SK-N-SH (cell line): ENCODE data around the gene NRARP. TPM values are rescaled to one million over a fixed set of nuclear protein-coding genes. Genes with fewer than 3 reads are reported as not detected.
"Not testable (repeated sequence)": the region's sequence is repeated elsewhere in the genome, so short reads cannot be mapped to it uniquely, and the experiment has no call there.

Experiments used
- CTCF ChIA-PET: fragments of 300-600, 350-600 bp; formaldehyde crosslinking; extraction: SDS; loops from one replicate; lab custom pipeline; 2021; lab: Yijun Ruan, JAX
- POLR2A ChIA-PET: fragments of 350-600 bp; sonication (Branson Sonifier 250); formaldehyde crosslinking; extraction: SDS; loops from one replicate; lab custom pipeline; 2020; ENCODE audit warnings: antibody characterized with exemption, inconsistent platforms; lab: Yijun Ruan, JAX
- DNase-seq: peaks from one replicate; pipeline ENCODE4 v3.0.0; 2012
- H2AFZ ChIP-seq: fragments of 200-600 bp; sonication (generic); 2 replicates; pipeline ENCODE4 v1.8.1; 2016; ENCODE audit warnings: antibody characterized with exemption, mild to moderate bottlenecking, low read depth
- H3F3A ChIP-seq: fragments of 200-600 bp; sonication (generic); replicated peaks from 2 replicates; pipeline ENCODE3; 2016; ENCODE audit warnings: antibody characterized with exemption, mild to moderate bottlenecking; ENCODE audit not compliant: insufficient read depth
- H3K27ac ChIP-seq, 2 experiments: fragments of 200-500 bp in 1 of 2; fragments of 200-600 bp in 1 of 2; sonication (Bioruptor generic) in 1 of 2; sonication (generic), shearing (Covaris generic) in 1 of 2; 2 replicates each; pipeline versions ENCODE4 v1.5.1 to v1.6.1; 2014 to 2016; ENCODE audit warnings: low read depth in 2 of 2, inconsistent platforms in 1 of 2, low read length in 1 of 2, mild to moderate bottlenecking in 1 of 2, mixed read lengths in 1 of 2
- H3K27me3 ChIP-seq: fragments of 200-600 bp; sonication (generic), shearing (Covaris generic); 2 replicates; pipeline ENCODE4 v1.6.1; 2016; ENCODE audit warnings: mixed run types; ENCODE audit not compliant: insufficient read depth
- H3K36me3 ChIP-seq, 2 experiments: fragments of 200-500 bp in 1 of 2; fragments of 200-600 bp in 1 of 2; sonication (Bioruptor generic) in 1 of 2; sonication (generic) in 1 of 2; replicated peaks in 1 of 2; 2 replicates each; pipeline versions ENCODE3 to v1.5.1; 2014 to 2016; ENCODE audit warnings: low read length in 1 of 2, mild to moderate bottlenecking in 1 of 2; ENCODE audit not compliant: insufficient read depth in 2 of 2, control insufficient read depth in 1 of 2
- H3K4me1 ChIP-seq, 2 experiments: fragments of 200-500 bp in 1 of 2; fragments of 200-600 bp in 1 of 2; sonication (Bioruptor generic) in 1 of 2; sonication (generic), shearing (Covaris generic) in 1 of 2; 2 replicates each; pipeline versions ENCODE4 v1.5.1 to v1.6.1; 2014 to 2016; ENCODE audit warnings: low read depth in 1 of 2, low read length in 1 of 2, mixed run types in 1 of 2; ENCODE audit not compliant: insufficient read depth in 2 of 2, control insufficient read depth in 1 of 2
- H3K4me2 ChIP-seq: fragments of 200-600 bp; sonication (generic), shearing (Covaris generic); 2 replicates; pipeline ENCODE4 v1.6.1; 2017; ENCODE audit warnings: mixed run types
- H3K4me3 ChIP-seq, 2 experiments: fragments of 200-500 bp in 1 of 2; fragments of 200-600 bp in 1 of 2; sonication (Bioruptor generic) in 1 of 2; sonication (generic), shearing (Covaris generic) in 1 of 2; 2 replicates each; pipeline versions ENCODE4 v1.5.1 to v1.8.1; 2014 to 2016; ENCODE audit warnings: low read depth in 2 of 2, inconsistent platforms in 1 of 2, low read length in 1 of 2, mild to moderate bottlenecking in 1 of 2, mixed read lengths in 1 of 2, moderate library complexity in 1 of 2
- H3K79me2 ChIP-seq: fragments of 200-600 bp; sonication (generic); 2 replicates; pipeline ENCODE4 v1.8.1; 2017; ENCODE audit warnings: mild to moderate bottlenecking; ENCODE audit not compliant: insufficient read depth
- H3K9ac ChIP-seq: fragments of 200-600 bp; sonication (generic); 2 replicates; pipeline ENCODE4 v1.6.1; 2017; ENCODE audit warnings: mixed run types
- H3K9me2 ChIP-seq: fragments of 200-600 bp; sonication (generic); 2 replicates; pipeline ENCODE4 v1.6.1; 2017; ENCODE audit warnings: mixed run types
- H3K9me3 ChIP-seq: fragments of 200-600 bp; sonication (generic); 2 replicates; pipeline ENCODE4 v1.6.1; 2017; ENCODE audit warnings: mixed run types, mild to moderate bottlenecking, moderate library complexity
- H4K20me1 ChIP-seq: fragments of 200-600 bp; sonication (generic); 2 replicates; pipeline ENCODE4 v1.6.1; 2017; ENCODE audit warnings: mild to moderate bottlenecking, mixed run types; ENCODE audit not compliant: insufficient read depth
- CHD2 ChIP-seq: fragments of 150-350 bp; IDR thresholded peaks from 2 replicates; pipeline ENCODE4 v1.6.1; 2018; ENCODE audit warnings: low read length; ENCODE audit not compliant: partially characterized antibody
- NFIC ChIP-seq: IDR thresholded peaks from 2 replicates; pipeline ENCODE4 v1.4.0; 2012; ENCODE audit warnings: borderline replicate concordance
- RAD21 ChIP-seq: IDR thresholded peaks from 2 replicates; pipeline ENCODE4 v1.6.1; 2012; ENCODE audit warnings: mild to moderate bottlenecking, low read length
- RFX5 ChIP-seq: IDR thresholded peaks from 2 replicates; pipeline ENCODE4 v1.6.1; 2012; ENCODE audit warnings: mild to moderate bottlenecking, improper control_type of control experiment, low read length
- SMC3 ChIP-seq: IDR thresholded peaks from 2 replicates; pipeline ENCODE4 v1.6.1; 2012; ENCODE audit warnings: low read depth, low read length, improper control_type of control experiment
- TCF12 ChIP-seq: IDR thresholded peaks from 2 replicates; pipeline ENCODE4 v1.4.0; 2012
- WGBS: methylation state at CpG from one replicate; pipeline ENCODE4 v1.1.6; 2017; ENCODE audit warnings: low lambda C conversion rate; 5-methylcytosine and 5-hydroxymethylcytosine counted together
- polyA plus RNA-seq, 3 experiments: library from polyadenylated mRNA; depleted of rRNA; stranded (reverse); fragments of >200 nt; gene quantifications; 2 replicates each; pipeline ENCODE4 v1.2.3, GENCODE V29; 2012
- TF ChIP-seq, protein P1 (sequence below): IDR thresholded peaks from 2 replicates; pipeline ENCODE4 v1.4.0; 2012; ENCODE audit warnings: low read depth, borderline replicate concordance
- TF ChIP-seq, protein P2 (sequence below): IDR thresholded peaks from 2 replicates; pipeline ENCODE4 v1.4.0; 2012; ENCODE audit warnings: low read depth, borderline replicate concordance
- TF ChIP-seq, protein P3 (sequence below): fragments of 200-600 bp; sonication (generic); IDR thresholded peaks from 2 replicates; pipeline ENCODE4 v1.6.1; 2017; ENCODE audit warnings: antibody characterized with exemption, mild to moderate bottlenecking, moderate library complexity

The NRARP gene
- polyA plus RNA-seq, 1 of the 3 experiments (the other 2 are of a cell fraction): 3.9 TPM

DNA sequence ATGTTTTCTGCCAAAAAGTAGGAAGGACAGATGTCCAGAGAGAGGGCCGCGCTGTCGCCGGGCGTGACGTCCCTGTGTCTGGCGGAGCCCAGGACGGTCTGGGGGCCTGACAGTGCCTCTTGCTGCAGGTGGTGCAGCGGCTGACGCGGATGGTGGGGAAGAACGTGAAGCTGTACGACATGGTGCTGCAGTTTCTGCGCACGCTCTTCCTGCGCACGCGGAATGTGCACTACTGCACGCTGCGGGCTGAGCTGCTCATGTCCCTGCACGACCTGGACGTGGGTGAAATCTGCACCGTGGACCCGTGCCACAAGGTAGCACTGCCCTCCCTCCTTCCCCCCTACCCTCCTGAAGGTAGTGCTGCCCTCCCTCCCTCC lies 39.2 kb downstream of the NRARP start:
- CTCF ChIA-PET: interaction anchor here (0.8 to 3.1 kb wide), 3 partner anchors 11 to 25 kb away, joined by 3 to 26 read pairs (median 18); partner anchors contain the start of gene TUBB4B
- Histone ChIP-seq H3K9me3 (no peaks in the 10 kb centered on the region), H3K4me2 (no peak overlapping the region), H2AFZ (no peak overlapping the region), H3K4me3 (no peak overlapping the region), H4K20me1 (no peaks in the 10 kb centered on the region), H3K36me3 (peaks cover 19 to 32% of the 10 kb centered on the region in 2 experiments), H3K9ac (no peak overlapping the region), H3K27me3 (no peaks in the 10 kb centered on the region), H3F3A (peaks cover 3% of the 10 kb centered on the region), H3K27ac (no peak overlapping the region), H3K9me2 (no peaks in the 10 kb centered on the region), H3K4me1 (no peaks in the 10 kb centered on the region), H3K79me2 (peaks cover 22% of the 10 kb centered on the region)
- POLR2A ChIA-PET: interaction anchor here (1.6 kb wide), 1 partner anchor 10 kb away, joined by 8 read pairs; no protein-coding TSS in a partner anchor
- 93% methylated on average over 24 of the region's 24 CpGs for WGBS
- no peak for DNase-seq
- TF ChIP-seq, protein P1, sequence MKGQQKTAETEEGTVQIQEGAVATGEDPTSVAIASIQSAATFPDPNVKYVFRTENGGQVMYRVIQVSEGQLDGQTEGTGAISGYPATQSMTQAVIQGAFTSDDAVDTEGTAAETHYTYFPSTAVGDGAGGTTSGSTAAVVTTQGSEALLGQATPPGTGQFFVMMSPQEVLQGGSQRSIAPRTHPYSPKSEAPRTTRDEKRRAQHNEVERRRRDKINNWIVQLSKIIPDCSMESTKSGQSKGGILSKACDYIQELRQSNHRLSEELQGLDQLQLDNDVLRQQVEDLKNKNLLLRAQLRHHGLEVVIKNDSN: no peak
- TF ChIP-seq CHD2 (no peak), NFIC (no peak), TCF12 (no peak)

- H3K9me3 ChIP-seq, H3K27ac ChIP-seq, H3K4me1 ChIP-seq, H3K9ac ChIP-seq, H2AFZ ChIP-seq, H4K20me1 ChIP-seq, H3K9me2 ChIP-seq, H3K4me3 ChIP-seq, H3F3A ChIP-seq, DNase-seq, H3K27me3 ChIP-seq, H3K4me2 ChIP-seq: not testable (repeated sequence)
- WGBS: 51% methylated on average over 6 of the region's 15 CpGs
- H3K79me2 ChIP-seq: peaks cover 26% of the 10 kb centered on the region
- POLR2A ChIA-PET: interaction anchor here (0.8 to 1.6 kb wide), 2 partner anchors 11 to 22 kb away, joined by 3 to 8 read pairs; partner anchors contain the start of gene TUBB4B
- peaks cover 15 to 29% of the 10 kb centered on the region in 2 experiments for H3K36me3 ChIP-seq
- CTCF ChIA-PET: interaction anchor here (3.1 kb wide), 2 partner anchors 11 to 25 kb away, joined by 18 to 26 read pairs; no protein-coding TSS in a partner anchor
- TF ChIP-seq, protein P2, sequence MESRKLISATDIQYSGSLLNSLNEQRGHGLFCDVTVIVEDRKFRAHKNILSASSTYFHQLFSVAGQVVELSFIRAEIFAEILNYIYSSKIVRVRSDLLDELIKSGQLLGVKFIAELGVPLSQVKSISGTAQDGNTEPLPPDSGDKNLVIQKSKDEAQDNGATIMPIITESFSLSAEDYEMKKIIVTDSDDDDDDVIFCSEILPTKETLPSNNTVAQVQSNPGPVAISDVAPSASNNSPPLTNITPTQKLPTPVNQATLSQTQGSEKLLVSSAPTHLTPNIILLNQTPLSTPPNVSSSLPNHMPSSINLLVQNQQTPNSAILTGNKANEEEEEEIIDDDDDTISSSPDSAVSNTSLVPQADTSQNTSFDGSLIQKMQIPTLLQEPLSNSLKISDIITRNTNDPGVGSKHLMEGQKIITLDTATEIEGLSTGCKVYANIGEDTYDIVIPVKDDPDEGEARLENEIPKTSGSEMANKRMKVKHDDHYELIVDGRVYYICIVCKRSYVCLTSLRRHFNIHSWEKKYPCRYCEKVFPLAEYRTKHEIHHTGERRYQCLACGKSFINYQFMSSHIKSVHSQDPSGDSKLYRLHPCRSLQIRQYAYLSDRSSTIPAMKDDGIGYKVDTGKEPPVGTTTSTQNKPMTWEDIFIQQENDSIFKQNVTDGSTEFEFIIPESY: 0 out of 2 replicates have a peak, but pooled peaks have one; percentile 31
- TF ChIP-seq RFX5 (peak; percentile 64; the same call in 1 of the 2 replicates), RAD21 (peak; percentile 20; the same call in 1 of the 2 replicates), SMC3 (0 out of 2 replicates have a peak, but pooled peaks have one; percentile 4)
- TF ChIP-seq, protein P3, sequence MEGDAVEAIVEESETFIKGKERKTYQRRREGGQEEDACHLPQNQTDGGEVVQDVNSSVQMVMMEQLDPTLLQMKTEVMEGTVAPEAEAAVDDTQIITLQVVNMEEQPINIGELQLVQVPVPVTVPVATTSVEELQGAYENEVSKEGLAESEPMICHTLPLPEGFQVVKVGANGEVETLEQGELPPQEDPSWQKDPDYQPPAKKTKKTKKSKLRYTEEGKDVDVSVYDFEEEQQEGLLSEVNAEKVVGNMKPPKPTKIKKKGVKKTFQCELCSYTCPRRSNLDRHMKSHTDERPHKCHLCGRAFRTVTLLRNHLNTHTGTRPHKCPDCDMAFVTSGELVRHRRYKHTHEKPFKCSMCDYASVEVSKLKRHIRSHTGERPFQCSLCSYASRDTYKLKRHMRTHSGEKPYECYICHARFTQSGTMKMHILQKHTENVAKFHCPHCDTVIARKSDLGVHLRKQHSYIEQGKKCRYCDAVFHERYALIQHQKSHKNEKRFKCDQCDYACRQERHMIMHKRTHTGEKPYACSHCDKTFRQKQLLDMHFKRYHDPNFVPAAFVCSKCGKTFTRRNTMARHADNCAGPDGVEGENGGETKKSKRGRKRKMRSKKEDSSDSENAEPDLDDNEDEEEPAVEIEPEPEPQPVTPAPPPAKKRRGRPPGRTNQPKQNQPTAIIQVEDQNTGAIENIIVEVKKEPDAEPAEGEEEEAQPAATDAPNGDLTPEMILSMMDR: peak; percentile 49
- TF ChIP-seq, all 33 proteins: peak for 5; not testable (repeated sequence) for 28
These were observed 39.7 kb downstream of the NRARP start for GRCh38 chr9:137262173-137262908.
